GM03348 (cell line): Measurements from ENCODE around the gene OSBPL3.
A peak's percentile ranks its signal among the peaks of the same experiment; 100 is the strongest.
"Not testable (repeated sequence)": the region's sequence is repeated elsewhere in the genome, so short reads cannot be mapped to it uniquely, and the experiment has no call there.

Source experiments
- DNase-seq: peaks from one replicate; pipeline ENCODE4 v3.0.0; 2012; ENCODE audit warnings: low spot score

Gene OSBPL3

GRCh38 chr7:24794751-24795406 lies 185.1 kb downstream of the OSBPL3 start:
- not testable (repeated sequence) for DNase-seq

- no peak for DNase-seq
Measured at GRCh38 chr7:24793982-24794648, 185.9 kb downstream of the OSBPL3 start.

- no peak for DNase-seq
Measured at GRCh38 chr7:24788961-24789576, 190.9 kb downstream of the OSBPL3 start.

- no peak for DNase-seq
Measured at GRCh38 chr7:24788075-24788474, 191.9 kb downstream of the OSBPL3 start.

GRCh38 chr7:24786941-24787340 lies 193.0 kb downstream of the OSBPL3 start:
- DNase-seq, result peak; percentile 81

GRCh38 chr7:24786306-24786705 lies 193.7 kb downstream of the OSBPL3 start:
- no peak for DNase-seq

GRCh38 chr7:24784277-24784676 lies 195.7 kb downstream of the OSBPL3 start:
- no peak for DNase-seq

- no peak for DNase-seq
Measured at GRCh38 chr7:24783698-24784097, 196.3 kb downstream of the OSBPL3 start.

GRCh38 chr7:24781106-24781505 lies 198.9 kb downstream of the OSBPL3 start:
- no peak for DNase-seq

- DNase-seq, result no peak
Measured at GRCh38 chr7:24779283-24779655, 200.7 kb downstream of the OSBPL3 start.

GRCh38 chr7:24778543-24779282 lies 201.3 kb downstream of the OSBPL3 start:
- DNase-seq, result peak; percentile 88

- no peak for DNase-seq
Measured at GRCh38 chr7:24777806-24778205, 202.2 kb downstream of the OSBPL3 start.

GRCh38 chr7:24773646-24774045 lies 206.3 kb downstream of the OSBPL3 start:
- DNase-seq, result no peak

- no peak for DNase-seq
Measured at GRCh38 chr7:24769851-24770250, 210.1 kb downstream of the OSBPL3 start.

- DNase-seq, result no peak
Measured at GRCh38 chr7:24769014-24769830, 210.8 kb downstream of the OSBPL3 start.

- DNase-seq, result no peak
Measured at GRCh38 chr7:24767878-24768569, 212.0 kb downstream of the OSBPL3 start.

- no peak for DNase-seq
Measured at GRCh38 chr7:24764972-24765744, 214.8 kb downstream of the OSBPL3 start.

- DNase-seq, result no peak
Measured at GRCh38 chr7:24764011-24764410, 216.0 kb downstream of the OSBPL3 start.

GRCh38 chr7:24763303-24763901 lies 216.6 kb downstream of the OSBPL3 start:
- DNase-seq, result no peak

GRCh38 chr7:24762771-24763170 lies 217.2 kb downstream of the OSBPL3 start:
- DNase-seq, result no peak
